ENCODE data around the gene RBL2.
A peak's percentile ranks its signal among the peaks of the same experiment; 100 is the strongest.

Gene RBL2

DNA sequence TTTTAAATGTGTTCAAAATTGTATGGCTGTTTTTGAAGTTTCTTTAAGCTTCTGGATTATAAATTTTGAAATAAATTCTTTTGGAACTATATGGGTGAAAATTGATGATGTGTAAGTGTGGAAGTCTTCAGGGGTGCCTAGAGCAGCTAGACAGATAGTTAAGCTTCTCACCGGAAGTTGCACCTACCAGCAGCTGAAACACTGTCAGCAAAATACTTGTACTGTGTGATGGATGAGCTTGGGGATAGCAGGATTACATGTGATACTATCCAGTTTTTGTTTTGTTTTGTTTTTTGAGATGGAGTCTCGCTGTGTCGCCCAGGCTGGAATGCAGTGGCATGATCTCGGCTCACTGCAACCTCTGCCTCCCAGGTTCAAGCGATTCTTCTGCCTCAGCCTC, 19.7 kb downstream of the RBL2 start:
- no peak for DNase-seq (ENCODE audit: low read depth, low spot score)

DNA sequence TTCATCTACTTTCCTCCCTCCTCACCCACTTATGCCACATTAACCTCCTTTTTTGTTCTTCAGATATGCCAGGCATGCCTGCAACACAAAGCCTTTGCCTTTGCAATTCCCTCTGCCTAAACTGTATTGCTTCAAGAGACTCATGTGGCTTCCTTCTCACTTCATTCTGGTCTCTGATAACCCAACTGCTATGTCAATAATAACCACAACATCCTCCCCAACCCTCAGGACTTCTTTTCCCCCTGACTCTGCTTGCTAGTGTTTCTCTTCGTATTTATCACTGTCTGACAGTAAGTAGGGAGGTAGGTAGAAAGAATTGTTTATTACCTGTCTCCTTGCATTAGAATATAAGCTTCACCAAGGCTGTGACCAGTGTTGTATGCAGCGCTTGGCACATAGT, 22.4 kb downstream of the RBL2 start:
- no peak for DNase-seq (ENCODE audit: low read depth, low spot score)

- no peak for DNase-seq (ENCODE audit: low read depth, low spot score)
These were observed 23.4 kb downstream of the RBL2 start for GRCh38 chr16:53457670-53458069.

DNA sequence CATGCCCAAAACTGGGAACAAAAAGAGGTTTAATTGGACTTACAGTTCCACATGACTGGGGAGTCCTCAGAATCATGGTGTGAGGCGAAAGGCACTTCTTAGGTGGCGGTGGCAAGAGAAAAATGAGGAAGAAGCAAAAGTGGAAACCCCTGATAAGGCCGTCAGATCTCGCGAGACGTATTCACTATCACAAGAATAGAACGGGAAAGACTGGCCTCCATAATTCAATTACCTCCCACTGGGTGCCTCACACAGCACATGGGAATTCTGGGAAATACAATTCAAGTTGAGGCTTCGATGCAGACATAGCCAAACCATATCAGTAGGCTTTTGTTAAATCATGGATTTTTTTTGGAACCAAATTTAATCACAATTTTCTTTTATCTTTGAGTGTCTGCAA, 24.4 kb downstream of the RBL2 start:
- DNase-seq (ENCODE audit: low read depth, low spot score), result no peak

- DNase-seq (ENCODE audit: low read depth, low spot score), result no peak
These were observed 31.5 kb downstream of the RBL2 start for GRCh38 chr16:53465606-53466280.

DNA sequence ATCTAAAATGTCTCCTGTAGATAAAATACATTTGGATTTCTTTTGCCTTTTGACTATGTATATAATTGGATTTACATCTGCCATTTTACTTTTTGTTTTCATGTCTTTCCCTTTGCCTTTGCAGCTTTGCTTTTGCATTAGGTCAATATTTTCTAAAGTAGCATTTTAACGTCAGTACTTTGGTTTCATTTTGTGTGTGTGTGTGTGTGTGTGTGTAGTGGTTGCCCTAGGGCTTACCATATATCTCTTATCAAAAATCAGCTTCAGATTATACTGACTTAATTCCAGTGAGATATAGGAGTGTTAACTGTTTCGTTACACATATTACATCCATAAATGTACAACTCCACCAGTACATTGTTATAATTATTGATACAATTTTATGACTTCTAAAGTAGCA, 42.6 kb downstream of the RBL2 start:
- no peak for DNase-seq (ENCODE audit: low read depth, low spot score)

DNA sequence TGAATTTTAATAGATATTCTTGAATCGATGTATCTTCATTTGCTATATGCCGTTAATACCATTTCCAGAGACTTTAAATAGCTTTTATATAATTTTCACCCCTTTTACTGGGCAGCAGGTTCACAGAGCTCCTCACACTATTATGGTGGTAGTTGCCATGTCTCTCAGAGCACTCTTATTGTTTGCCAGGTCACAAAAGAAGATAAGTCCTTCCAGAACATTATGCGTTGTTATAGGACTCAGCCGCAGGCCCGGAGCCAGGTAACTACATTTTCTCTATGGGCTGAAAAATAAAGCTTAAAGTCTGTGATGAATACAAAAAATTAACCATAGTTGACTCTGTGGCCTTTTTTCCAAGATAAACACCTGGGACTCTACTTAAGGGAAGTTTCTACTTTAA, 44.7 kb downstream of the RBL2 start:
- DNase-seq (ENCODE audit: low read depth, low spot score), result no peak

GRCh38 chr16:53480394-53480793, 46.1 kb downstream of the RBL2 start:
- no peak for DNase-seq (ENCODE audit: low read depth, low spot score)

- no peak for DNase-seq (ENCODE audit: low read depth, low spot score)
These were observed 47.9 kb downstream of the RBL2 start for GRCh38 chr16:53482123-53482522.

DNA sequence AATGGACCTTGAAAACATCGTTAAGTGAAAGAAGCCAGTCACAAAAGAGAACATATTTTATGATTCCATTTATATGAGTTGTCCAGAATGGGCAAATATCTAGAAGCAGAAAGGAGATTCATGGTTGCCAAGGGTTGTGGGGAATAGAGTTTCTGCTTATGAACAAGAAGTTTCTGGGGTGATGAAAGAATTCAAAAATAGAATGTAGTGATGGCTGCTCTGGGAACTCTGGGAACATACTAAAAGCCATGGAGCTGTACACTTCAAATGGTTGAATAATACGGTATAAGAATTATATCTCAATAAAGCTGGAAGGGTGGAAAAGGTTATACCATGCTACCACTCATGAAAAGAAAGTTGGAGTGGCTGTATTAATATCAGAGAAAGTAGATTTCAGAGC, 50.3 kb downstream of the RBL2 start:
- DNase-seq (ENCODE audit: low read depth, low spot score), result no peak

DNA sequence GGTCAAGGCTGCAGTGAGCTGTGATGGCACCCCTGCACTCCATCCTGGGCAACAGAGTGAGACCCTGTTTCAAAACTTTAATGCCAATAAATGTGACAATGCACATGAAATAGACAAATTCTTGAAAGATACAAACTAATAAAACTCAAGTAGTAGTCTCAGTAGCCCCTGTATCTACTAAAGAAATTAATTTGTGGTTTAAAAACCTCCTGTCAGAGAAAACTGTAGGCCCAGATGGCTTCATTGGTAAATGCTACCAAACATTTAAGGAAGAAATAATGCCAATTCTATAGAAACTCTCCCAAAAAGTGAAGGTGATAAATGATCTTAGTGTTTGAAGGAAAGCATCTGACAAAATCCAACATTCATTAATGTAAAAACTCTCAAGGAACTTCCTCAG, 52.0 kb downstream of the RBL2 start:
- no peak for DNase-seq (ENCODE audit: low read depth, low spot score)

- DNase-seq (ENCODE audit: low read depth, low spot score), result no peak
These were observed 55.5 kb downstream of the RBL2 start for GRCh38 chr16:53489755-53490154.

- DNase-seq (ENCODE audit: low read depth, low spot score), result no peak
These were observed 58.2 kb downstream of the RBL2 start for GRCh38 chr16:53492503-53492902.

DNA sequence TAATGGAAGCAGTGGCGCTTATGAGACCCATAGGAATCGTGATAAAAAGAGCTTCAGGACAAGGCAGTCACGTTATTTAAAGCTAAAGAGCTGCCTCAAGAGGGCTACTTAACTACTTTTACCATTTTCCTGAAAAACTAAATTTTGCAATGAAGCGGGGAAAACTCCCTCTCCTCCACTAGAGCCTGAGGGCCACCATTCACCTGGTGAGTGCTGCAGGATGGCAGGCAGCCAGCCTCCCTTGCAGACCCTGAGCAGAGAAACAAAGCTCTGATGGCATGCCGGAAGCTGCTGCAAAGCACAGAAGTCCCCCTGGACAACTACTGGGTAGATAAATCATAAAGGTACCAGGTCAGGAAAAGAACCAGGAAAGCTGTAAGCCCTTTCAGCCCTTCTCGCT, 60.4 kb downstream of the RBL2 start:
- no peak for DNase-seq (ENCODE audit: low read depth, low spot score)

GRCh38 chr16:53495325-53495724, 61.1 kb downstream of the RBL2 start:
- DNase-seq (ENCODE audit: low read depth, low spot score), result no peak

GRCh38 chr16:53498984-53499383, 64.7 kb downstream of the RBL2 start:
- no peak for DNase-seq (ENCODE audit: low read depth, low spot score)

- DNase-seq (ENCODE audit: low read depth, low spot score), result no peak
These were observed 67.1 kb downstream of the RBL2 start for GRCh38 chr16:53501216-53501859.

GRCh38 chr16:53502331-53503269, 68.3 kb downstream of the RBL2 start, which contains the start of gene AKTIP:
AKTIP (minus strand) TSS chr16:53503209; CDS start chr16:53500259, 2,950 bp downstream.
- no peak for DNase-seq (ENCODE audit: low read depth, low spot score)

DNA sequence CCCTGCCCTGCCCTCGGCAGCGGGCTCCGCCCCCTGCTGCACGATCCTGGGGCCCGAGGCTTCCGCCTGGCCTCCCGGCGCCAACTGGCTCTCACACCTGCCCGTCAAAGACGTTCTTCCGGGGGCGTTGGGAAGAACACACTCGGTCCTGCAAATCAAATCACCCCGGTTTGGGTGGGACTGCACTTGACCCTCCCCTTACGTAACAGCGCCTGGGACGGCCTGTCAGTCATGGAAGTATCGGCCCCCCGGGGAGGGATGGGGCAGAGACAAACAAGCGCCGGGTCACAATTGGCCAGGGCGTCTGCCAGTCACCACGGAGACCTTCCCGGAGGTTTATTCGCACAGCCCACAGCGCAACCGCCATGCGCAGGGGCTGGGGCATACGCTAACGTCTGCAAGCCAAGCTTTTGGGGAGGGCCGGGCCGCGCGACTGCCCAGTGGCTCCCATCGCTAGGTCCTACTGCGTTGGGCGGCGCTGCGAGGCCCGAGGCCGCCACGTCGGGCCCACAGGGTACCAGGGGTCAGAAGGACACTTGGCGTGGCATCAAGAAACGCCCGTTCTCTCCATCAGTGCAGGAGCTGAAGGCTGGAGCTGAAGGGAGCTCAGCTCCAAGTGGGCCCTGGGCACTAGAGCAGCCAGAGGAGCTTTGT, 69.1 kb downstream of the RBL2 start:
- peak; percentile 100 for DNase-seq (ENCODE audit: low read depth, low spot score)

GRCh38 chr16:53503991-53504663, 69.9 kb downstream of the RBL2 start:
- no peak for DNase-seq (ENCODE audit: low read depth, low spot score)

DNA sequence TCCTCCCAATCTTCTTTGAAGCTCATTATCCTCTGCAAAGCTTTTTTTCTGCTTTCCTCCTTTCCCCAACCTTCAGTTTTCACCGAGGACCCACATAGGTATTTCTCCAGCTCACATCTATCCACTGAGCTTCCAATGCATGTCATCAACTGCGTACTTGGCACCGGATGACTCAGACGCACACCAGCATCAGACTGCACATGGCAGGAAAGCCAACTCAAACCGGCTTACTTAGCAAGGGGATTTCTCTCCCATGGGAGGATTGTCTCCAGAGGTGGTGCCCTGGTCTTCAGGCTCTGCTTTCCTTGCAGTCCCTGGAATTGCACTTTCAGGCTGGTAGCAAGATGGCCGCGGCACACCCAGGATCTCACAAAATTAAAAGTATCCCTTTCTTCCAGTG, 70.4 kb downstream of the RBL2 start:
- no peak for DNase-seq (ENCODE audit: low read depth, low spot score)

Measured in iPS DF 19.7 (cell line).